CD4-positive, alpha-beta T cell (primary cell): Measurements from ENCODE around the gene RHOF. TPM values are rescaled to one million over a fixed set of nuclear protein-coding genes. Genes with fewer than 3 reads are reported as not detected.

Experiments
- ATAC-seq: fragments of 200-7000 bp; cut with Tn5 transposase; one replicate; pipeline ENCODE4 v1.10.0; 2022; ENCODE audit warnings: mild to moderate bottlenecking; ENCODE audit not compliant: poor library complexity
- CTCF ChIA-PET: fragments of 350-600 bp; sonication (Branson Sonifier 250); formaldehyde crosslinking; loops from one replicate; lab custom pipeline; 2021; ENCODE audit warnings: antibody characterized with exemption, inconsistent platforms; lab: Charles Lee
- POLR2A ChIA-PET: fragments of 350-600 bp; sonication (Branson Sonifier 250); formaldehyde crosslinking; loops from one replicate; lab custom pipeline; 2021; ENCODE audit warnings: antibody characterized with exemption, inconsistent platforms; lab: Charles Lee
- DNase-seq, 14 experiments: peaks; one replicate each; pipeline ENCODE4 v3.0.0-alpha.2; 2013 to 2020; ENCODE audit warnings: mixed read lengths in 2 of 14
- H3K27ac ChIP-seq, 2 donors: one replicate each; pipeline versions ENCODE4 v1.5.1 to v1.7.0; 2013; ENCODE audit warnings: low read length in 2 of 2, low read depth in 1 of 2, mild to moderate bottlenecking in 1 of 2
- H3K27me3 ChIP-seq, 2 experiments: 1 replicate in 1 of 2; 2 replicates in 1 of 2; pipeline versions ENCODE4 v1.6.1 to v1.7.0; 2013; ENCODE audit warnings: low read length in 2 of 2, control low read depth in 1 of 2, mild to moderate bottlenecking in 1 of 2, moderate library complexity in 1 of 2; ENCODE audit not compliant: insufficient read depth in 2 of 2, control insufficient read depth in 1 of 2
- H3K36me3 ChIP-seq: one replicate; pipeline ENCODE4 v1.6.1; 2013; ENCODE audit warnings: low read length, control low read depth; ENCODE audit not compliant: insufficient read depth
- H3K4me1 ChIP-seq: one replicate; pipeline ENCODE4 v1.6.1; 2013; ENCODE audit warnings: low read length, control low read depth; ENCODE audit not compliant: insufficient read depth
- H3K4me3 ChIP-seq: one replicate; pipeline ENCODE4 v1.5.1; 2013; ENCODE audit warnings: mild to moderate bottlenecking, low read length, moderate library complexity
- H3K9me3 ChIP-seq, 2 experiments: 1 replicate in 1 of 2; 2 replicates in 1 of 2; pipeline versions ENCODE4 v1.6.1 to v1.7.0; 2013; ENCODE audit warnings: low read length in 2 of 2, mild to moderate bottlenecking in 2 of 2, control low read depth in 1 of 2, moderate library complexity in 1 of 2; ENCODE audit not compliant: control insufficient read depth in 1 of 2, insufficient read depth in 1 of 2
- H3K27ac Mint-ChIP-seq: one replicate; pipeline ENCODE4 v1.8.0; 2020; ENCODE audit warnings: mixed read lengths
- H3K27me3 Mint-ChIP-seq: one replicate; pipeline ENCODE4 v1.8.0; 2021; ENCODE audit warnings: mixed read lengths
- H3K36me3 Mint-ChIP-seq: one replicate; pipeline ENCODE4 v1.8.0; 2021; ENCODE audit warnings: low read depth, mixed read lengths
- H3K4me1 Mint-ChIP-seq: one replicate; pipeline ENCODE4 v1.8.0; 2021; ENCODE audit warnings: low read depth, mixed read lengths
- H3K4me3 Mint-ChIP-seq: one replicate; pipeline ENCODE4 v1.8.0; 2020; ENCODE audit warnings: mild to moderate bottlenecking, mixed read lengths
- H3K9me3 Mint-ChIP-seq: one replicate; pipeline ENCODE4 v1.8.0; 2020; ENCODE audit warnings: mixed read lengths
- CTCF ChIP-seq: fragments of 200-600 bp; IDR thresholded peaks from one replicate; pipeline ENCODE4 v1.8.0; 2022; ENCODE audit warnings: antibody characterized with exemption, mild to moderate bottlenecking
- intact Hi-C, 2 experiments: fragments of 100-400 bp; cut with DNase I in 1 of 2; cut with micrococcal nuclease in 1 of 2; formaldehyde crosslinking; loops; one replicate each; pipeline versions ENCODE4 v1.15.1 to v1.9.0; 2023 to 2025; cut with DNase I, micrococcal nuclease
- total RNA-seq, 174 experiments: library from RNA in 2 of 174; stranded (reverse) in 2 of 174; gene quantifications; one replicate each; pipeline ENCODE4 v1.2.3 and lab custom pipeline; 2021 to 2026

RHOF gene
- total RNA-seq, 2 experiments from 2014 or later, result 155 to 164 TPM

GRCh38 chr12:121766290-121767039 lies 27.0 kb downstream of the RHOF start:
- no peaks in the 10 kb centered on the region for H3K36me3 ChIP-seq
- Mint-ChIP-seq H3K4me1 (no peaks in the 10 kb centered on the region), H3K27me3 (no peaks in the 10 kb centered on the region), H3K9me3 (no peaks in the 10 kb centered on the region), H3K27ac (no peak overlapping the region), H3K4me3 (no peak overlapping the region), H3K36me3 (no peaks in the 10 kb centered on the region)
- DNase-seq, result no peak
- TF ChIP-seq CTCF, result no peak
- intact Hi-C loops, result no loop called here
- ATAC-seq, result no peak
- H3K4me3 ChIP-seq, result no peak overlapping the region
- no peaks in the 10 kb centered on the region for H3K27me3 ChIP-seq
- no peaks in the 10 kb centered on the region for H3K9me3 ChIP-seq
- CTCF ChIA-PET, result no interaction called here
- POLR2A ChIA-PET, result no interaction called here
- H3K4me1 ChIP-seq, result no peaks in the 10 kb centered on the region
- no peak overlapping the region for H3K27ac ChIP-seq

- H3K4me1 Mint-ChIP-seq, result no peaks in the 10 kb centered on the region
- POLR2A ChIA-PET, result no interaction called here
These were observed 27.9 kb downstream of the RHOF start for GRCh38 chr12:121765573-121765972.

GRCh38 chr12:121764808-121765207 lies 28.7 kb downstream of the RHOF start:
- CTCF ChIA-PET, result interaction anchor here (2.4 kb wide), 1 partner anchor 30 kb away, joined by 7 read pairs; the partner anchor contains the start of gene RHOF
- POLR2A ChIA-PET, result no interaction called here

More at GRCh38 chr12:121765573-121765972, 27.9 kb downstream of the RHOF start:
- CTCF ChIA-PET, result interaction anchor here (2.4 kb wide), 1 partner anchor 29 kb away, joined by 7 read pairs; the partner anchor contains the start of gene RHOF
- no peaks in the 10 kb centered on the region for H3K9me3 Mint-ChIP-seq
- no peak overlapping the region for H3K4me3 ChIP-seq
- ATAC-seq (no peak), DNase-seq (no peak)
- no peak overlapping the region for H3K4me3 Mint-ChIP-seq
- no peaks in the 10 kb centered on the region for H3K4me1 ChIP-seq
- TF ChIP-seq CTCF, result no peak
- no peak overlapping the region for H3K27ac ChIP-seq
- intact Hi-C loops, result no loop called here
- H3K36me3 ChIP-seq, result no peaks in the 10 kb centered on the region
- no peaks in the 10 kb centered on the region for H3K36me3 Mint-ChIP-seq
- no peaks in the 10 kb centered on the region for H3K27me3 Mint-ChIP-seq
- H3K27me3 ChIP-seq, result no peaks in the 10 kb centered on the region
- no peak overlapping the region for H3K27ac Mint-ChIP-seq
- no peaks in the 10 kb centered on the region for H3K9me3 ChIP-seq

More at GRCh38 chr12:121764808-121765207, 28.7 kb downstream of the RHOF start:
- no peaks in the 10 kb centered on the region for H3K36me3 ChIP-seq
- Mint-ChIP-seq H3K27ac (no peak overlapping the region), H3K9me3 (no peaks in the 10 kb centered on the region), H3K4me3 (no peak overlapping the region), H3K36me3 (no peaks in the 10 kb centered on the region), H3K27me3 (no peaks in the 10 kb centered on the region), H3K4me1 (no peaks in the 10 kb centered on the region)
- no peak overlapping the region for H3K4me3 ChIP-seq
- TF ChIP-seq CTCF, result no peak
- H3K27ac ChIP-seq, result no peak overlapping the region
- intact Hi-C loops, result no loop called here
- H3K9me3 ChIP-seq, result no peaks in the 10 kb centered on the region
- H3K27me3 ChIP-seq, result no peaks in the 10 kb centered on the region
- ATAC-seq, result no peak
- DNase-seq, result no peak
- no peaks in the 10 kb centered on the region for H3K4me1 ChIP-seq
